Brain pericyte (primary cell): Measurements from ENCODE around the gene MRPL39.

Source experiments
- DNase-seq: peaks from one replicate; pipeline ENCODE4 v3.0.0-alpha.2; 2012; ENCODE audit warnings: low read depth, low spot score

Gene MRPL39

DNA sequence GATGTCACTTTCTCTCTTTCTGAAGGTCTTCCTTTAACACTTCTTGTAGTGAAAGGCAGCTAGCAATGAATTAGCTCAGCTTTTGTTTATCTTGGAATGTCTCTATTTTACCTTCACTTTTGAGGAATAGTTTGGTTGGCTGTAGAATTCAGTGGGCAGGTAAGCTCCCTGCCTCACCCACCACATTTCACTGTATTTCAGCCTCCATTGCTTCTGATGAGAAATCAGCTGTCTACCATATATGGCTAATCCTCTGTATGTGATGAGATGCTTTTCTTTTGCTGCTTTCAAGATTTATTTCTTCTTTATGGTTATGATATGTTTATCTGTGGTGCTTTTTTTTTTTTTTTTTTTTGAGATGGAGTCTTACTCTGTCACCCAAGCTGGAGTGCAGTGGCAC lies 70.1 kb downstream of the MRPL39 start:
- no peak for DNase-seq

DNA sequence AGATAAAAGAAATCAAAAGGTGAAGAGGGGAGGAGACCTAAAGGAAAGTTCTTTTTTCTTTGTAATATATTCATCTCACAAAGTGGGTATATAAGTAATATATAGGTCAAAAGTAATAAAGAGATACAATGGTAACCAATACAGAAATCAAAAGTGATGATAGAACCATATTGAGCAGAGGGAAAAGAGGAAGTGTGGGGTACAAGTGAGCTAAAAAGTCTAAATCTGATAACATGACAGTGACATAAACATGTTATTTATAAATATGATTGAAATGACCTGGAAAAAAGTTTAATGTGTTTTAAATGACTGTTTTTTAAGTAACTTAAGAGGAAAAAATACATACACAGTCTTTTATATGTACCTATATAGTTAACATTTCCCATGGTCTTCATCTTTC lies 70.5 kb downstream of the MRPL39 start:
- DNase-seq, result no peak

DNA sequence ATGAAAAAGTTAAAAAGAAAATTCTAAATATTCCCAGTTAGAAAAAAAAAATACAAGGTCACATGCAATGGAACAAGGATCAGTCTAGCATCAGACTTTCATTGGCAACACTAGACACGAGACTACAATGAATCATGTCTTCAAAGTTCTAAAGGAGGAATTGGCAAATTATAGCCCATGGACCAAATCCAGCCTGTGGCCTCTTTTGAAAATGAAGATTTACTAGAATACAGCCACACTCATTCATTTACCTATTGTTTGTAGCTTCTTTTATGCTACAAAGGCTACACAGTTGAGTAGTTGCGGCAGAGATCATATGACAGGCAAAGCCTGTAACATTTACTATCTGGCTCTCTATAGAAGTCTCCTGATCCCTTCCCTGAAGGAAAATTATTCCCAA lies 71.4 kb downstream of the MRPL39 start:
- no peak for DNase-seq
